HUES6 (cell line): ENCODE data around the gene HSPA8.

Experiments
- H3K27ac ChIP-seq: 2 replicates; pipeline ENCODE4 v1.7.0; 2013; ENCODE audit warnings: low read depth, mild to moderate bottlenecking, low read length, inconsistent platforms
- H3K27me3 ChIP-seq: 2 replicates; pipeline ENCODE4 v1.6.1; 2013; ENCODE audit warnings: low read length; ENCODE audit not compliant: control insufficient read depth, insufficient read depth
- H3K36me3 ChIP-seq: 2 replicates; pipeline ENCODE4 v1.6.1; 2013; ENCODE audit warnings: low read length; ENCODE audit not compliant: control insufficient read depth, insufficient read depth
- H3K4me1 ChIP-seq: 2 replicates; pipeline ENCODE4 v1.6.1; 2013; ENCODE audit warnings: low read length; ENCODE audit not compliant: control insufficient read depth, insufficient read depth
- H3K4me3 ChIP-seq: 2 replicates; pipeline ENCODE4 v1.5.1; 2013; ENCODE audit warnings: low read depth, low read length
- H3K9ac ChIP-seq: one replicate; pipeline ENCODE4 v1.6.1; 2013; ENCODE audit warnings: mild to moderate bottlenecking, low read length
- H3K9me3 ChIP-seq: 2 replicates; pipeline ENCODE4 v1.6.1; 2013; ENCODE audit warnings: low read depth, low read length; ENCODE audit not compliant: control insufficient read depth, insufficient read depth

The HSPA8 gene

GRCh38 chr11:123041185-123041584 is 20.8 kb downstream of the HSPA8 start:
- Histone ChIP-seq H3K4me3 (no peak overlapping the region), H3K4me1 (no peaks in the 10 kb centered on the region), H3K27ac (no peak overlapping the region), H3K9me3 (no peaks in the 10 kb centered on the region), H3K9ac (no peak overlapping the region), H3K27me3 (no peaks in the 10 kb centered on the region), H3K36me3 (no peaks in the 10 kb centered on the region)

GRCh38 chr11:123040111-123040432 is 21.9 kb downstream of the HSPA8 start:
- H3K4me1 ChIP-seq = no peaks in the 10 kb centered on the region
- no peak overlapping the region for H3K4me3 ChIP-seq
- no peak overlapping the region for H3K27ac ChIP-seq
- no peaks in the 10 kb centered on the region for H3K9me3 ChIP-seq
- H3K27me3 ChIP-seq = no peaks in the 10 kb centered on the region
- no peaks in the 10 kb centered on the region for H3K36me3 ChIP-seq
- H3K9ac ChIP-seq = no peak overlapping the region

GRCh38 chr11:123035831-123036230 is 26.1 kb downstream of the HSPA8 start:
- H3K4me3 ChIP-seq = no peak overlapping the region
- H3K36me3 ChIP-seq = no peaks in the 10 kb centered on the region
- H3K27me3 ChIP-seq = no peaks in the 10 kb centered on the region
- no peaks in the 10 kb centered on the region for H3K9me3 ChIP-seq
- no peak overlapping the region for H3K27ac ChIP-seq
- no peak overlapping the region for H3K9ac ChIP-seq
- no peaks in the 10 kb centered on the region for H3K4me1 ChIP-seq

- Histone ChIP-seq H3K4me1 (0 out of 2 replicates have a peak, but pooled peaks cover 4% of the 10 kb centered on the region), H3K9ac (no peak overlapping the region), H3K9me3 (no peaks in the 10 kb centered on the region), H3K4me3 (no peak overlapping the region), H3K36me3 (no peaks in the 10 kb centered on the region), H3K27ac (no peak overlapping the region), H3K27me3 (no peaks in the 10 kb centered on the region)
Measured at GRCh38 chr11:123034597-123034996, 27.3 kb downstream of the HSPA8 start.

GRCh38 chr11:123033895-123034294 is 28.0 kb downstream of the HSPA8 start:
- 0 out of 2 replicates have a peak, but pooled peaks cover 4% of the 10 kb centered on the region for H3K4me1 ChIP-seq
- no peak overlapping the region for H3K4me3 ChIP-seq
- no peaks in the 10 kb centered on the region for H3K9me3 ChIP-seq
- no peak overlapping the region for H3K27ac ChIP-seq
- H3K27me3 ChIP-seq = no peaks in the 10 kb centered on the region
- H3K9ac ChIP-seq = no peak overlapping the region
- H3K36me3 ChIP-seq = no peaks in the 10 kb centered on the region

GRCh38 chr11:123030517-123030916 is 31.4 kb downstream of the HSPA8 start:
- H3K4me1 ChIP-seq = 0 out of 2 replicates have a peak, but pooled peaks cover 4% of the 10 kb centered on the region
- H3K36me3 ChIP-seq = no peaks in the 10 kb centered on the region
- no peaks in the 10 kb centered on the region for H3K9me3 ChIP-seq
- no peaks in the 10 kb centered on the region for H3K27me3 ChIP-seq
- no peak overlapping the region for H3K4me3 ChIP-seq
- no peak overlapping the region for H3K9ac ChIP-seq
- H3K27ac ChIP-seq = no peak overlapping the region

GRCh38 chr11:123020968-123021367 is 41.0 kb downstream of the HSPA8 start:
- H3K9me3 ChIP-seq = no peaks in the 10 kb centered on the region
- H3K4me1 ChIP-seq = peaks cover 3% of the 10 kb centered on the region; the same call in 1 of the 2 replicates
- no peak overlapping the region for H3K9ac ChIP-seq

GRCh38 chr11:123018702-123019101 is 43.2 kb downstream of the HSPA8 start:
- no peak overlapping the region for H3K4me3 ChIP-seq

More at GRCh38 chr11:123020968-123021367, 41.0 kb downstream of the HSPA8 start:
- Histone ChIP-seq H3K4me3 (no peak overlapping the region), H3K27me3 (no peaks in the 10 kb centered on the region), H3K27ac (no peak overlapping the region), H3K36me3 (no peaks in the 10 kb centered on the region)

GRCh38 chr11:123011510-123011909 is 50.4 kb downstream of the HSPA8 start:
- no peak overlapping the region for H3K27ac ChIP-seq
- H3K36me3 ChIP-seq = no peaks in the 10 kb centered on the region
- no peaks in the 10 kb centered on the region; the same call in 1 of the 2 replicates for H3K27me3 ChIP-seq
- H3K4me1 ChIP-seq = peaks cover 13% of the 10 kb centered on the region
- H3K9me3 ChIP-seq = no peaks in the 10 kb centered on the region
- no peak overlapping the region for H3K9ac ChIP-seq
- no peak overlapping the region for H3K4me3 ChIP-seq

More at GRCh38 chr11:123018702-123019101, 43.2 kb downstream of the HSPA8 start:
- H3K9ac ChIP-seq = no peak overlapping the region
- no peaks in the 10 kb centered on the region for H3K36me3 ChIP-seq
- H3K9me3 ChIP-seq = no peaks in the 10 kb centered on the region
- no peaks in the 10 kb centered on the region for H3K27me3 ChIP-seq
- H3K27ac ChIP-seq = no peak overlapping the region
- H3K4me1 ChIP-seq = peaks cover 3% of the 10 kb centered on the region; the same call in 1 of the 2 replicates
